ENCODE measurements around the gene GRM4.

GRM4 gene

DNA sequence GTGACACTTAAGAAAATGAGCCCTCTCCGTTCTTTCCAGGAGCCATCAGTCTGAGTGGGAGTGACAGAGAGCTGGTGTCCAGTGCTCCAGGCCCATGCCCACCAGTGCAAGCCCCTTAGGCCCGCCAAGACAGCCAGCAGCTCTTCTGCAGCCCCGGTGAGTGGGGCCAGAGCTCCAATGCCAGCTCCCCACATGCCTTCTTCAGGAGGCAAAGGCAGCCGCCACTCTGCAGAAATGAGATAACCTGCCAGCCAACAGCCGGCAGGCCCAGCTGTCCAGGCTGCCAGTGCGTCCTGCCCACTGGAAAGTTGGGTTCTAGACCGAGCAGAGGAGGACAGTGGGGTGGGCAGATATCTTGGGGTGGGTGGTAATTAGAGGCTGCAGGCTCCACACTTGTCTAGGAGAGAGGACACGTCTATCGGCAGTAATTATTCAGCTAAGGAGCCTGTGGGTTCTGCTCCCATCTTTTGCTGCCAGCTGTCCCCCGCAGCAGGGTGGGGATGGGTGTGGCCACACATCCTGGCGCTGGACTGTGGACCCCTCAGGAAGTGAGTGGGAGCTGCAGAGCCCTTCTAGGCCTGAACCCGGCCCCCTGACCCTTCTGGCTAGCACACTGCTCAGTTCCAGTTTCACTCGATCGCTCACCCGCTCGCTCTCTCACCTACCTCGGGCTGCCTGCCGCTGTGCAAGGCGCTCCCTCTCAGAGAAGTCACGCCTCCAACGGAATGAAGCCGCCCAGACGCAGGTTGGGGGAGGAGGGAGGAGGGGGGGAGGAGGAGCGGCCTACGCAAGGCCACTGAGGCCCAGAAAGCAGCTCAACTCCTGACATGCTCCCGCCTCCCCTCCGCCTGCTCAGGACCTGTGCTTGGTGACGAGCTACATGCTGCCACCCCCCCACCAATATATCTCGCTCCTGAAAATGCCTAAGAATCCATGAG is 3.6 kb downstream of the GRM4 start:
- DNase-seq (ENCODE audit: low read depth in 2 of 2), result no peak

DNA sequence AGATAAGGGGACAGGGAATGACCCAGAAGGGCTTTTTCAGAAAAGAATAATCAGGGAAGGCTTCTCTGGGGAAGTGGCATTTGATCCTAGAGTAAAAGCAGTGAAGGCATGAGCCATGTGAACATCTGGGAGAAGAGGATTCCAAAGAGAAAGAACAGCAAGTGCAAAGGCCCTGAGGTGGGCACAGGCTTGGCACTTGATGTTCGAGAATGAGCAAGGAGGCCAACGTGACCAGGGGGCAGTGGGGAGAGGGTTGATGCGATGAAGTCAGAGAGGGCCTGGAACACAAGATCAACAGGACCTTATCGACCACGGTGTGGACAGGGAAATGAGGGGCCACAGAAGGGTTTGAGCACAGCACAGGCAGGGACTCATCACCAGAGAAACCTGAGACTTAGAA is 5.8 kb downstream of the GRM4 start:
- no peak for DNase-seq (ENCODE audit: low read depth in 2 of 2)

DNA sequence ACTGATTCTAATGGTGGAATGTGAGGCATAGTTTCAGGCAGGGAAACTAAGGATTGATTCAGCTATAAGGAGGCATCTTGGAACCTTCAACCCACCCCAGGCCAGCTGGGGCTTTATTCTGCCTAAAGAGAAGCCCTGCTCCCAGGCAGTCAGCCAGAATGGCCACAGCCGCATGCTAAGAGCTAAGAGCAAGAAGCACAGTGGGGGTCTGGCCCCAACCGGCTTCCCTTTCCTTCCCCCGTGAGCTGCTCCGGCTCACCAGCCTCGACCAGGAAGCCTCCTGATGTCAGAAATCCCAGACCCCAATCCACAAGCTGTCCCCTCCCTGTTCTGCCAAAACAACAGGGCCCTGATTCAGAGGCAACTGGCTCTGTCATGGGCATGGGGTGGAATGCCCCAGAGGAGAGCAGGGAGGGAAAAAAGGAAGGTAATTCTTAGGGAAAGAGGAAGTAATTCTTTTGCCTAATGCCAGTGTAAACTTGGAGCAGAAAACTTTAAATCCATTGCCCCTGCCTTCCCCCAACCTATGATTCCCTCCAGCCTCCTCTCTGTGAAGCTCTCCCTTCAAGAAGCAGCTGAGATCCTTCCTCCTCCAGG is 6.9 kb downstream of the GRM4 start:
- DNase-seq (ENCODE audit: low read depth in 2 of 2), result no peak

DNA sequence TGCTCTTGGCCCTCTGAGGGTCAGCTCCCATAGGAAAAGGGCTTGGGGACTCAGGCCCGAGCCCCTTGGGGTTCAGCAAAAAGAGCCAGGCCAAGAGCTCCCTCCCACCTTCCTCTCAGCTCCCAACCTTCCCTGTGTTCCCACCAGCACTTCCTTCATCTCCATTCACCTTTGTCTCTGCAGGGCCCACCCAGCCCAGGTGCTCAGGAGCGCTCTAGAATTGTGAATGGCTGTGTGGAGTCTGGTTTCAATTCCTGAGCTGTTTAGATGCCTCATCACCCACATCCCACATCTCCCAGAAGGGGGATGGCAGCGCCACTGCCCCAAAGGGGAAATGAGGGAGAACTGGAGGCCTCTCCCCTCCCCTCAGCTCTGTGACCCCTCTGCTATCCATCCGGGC is 7.7 kb downstream of the GRM4 start:
- no peak for DNase-seq (ENCODE audit: low read depth in 2 of 2)

DNA sequence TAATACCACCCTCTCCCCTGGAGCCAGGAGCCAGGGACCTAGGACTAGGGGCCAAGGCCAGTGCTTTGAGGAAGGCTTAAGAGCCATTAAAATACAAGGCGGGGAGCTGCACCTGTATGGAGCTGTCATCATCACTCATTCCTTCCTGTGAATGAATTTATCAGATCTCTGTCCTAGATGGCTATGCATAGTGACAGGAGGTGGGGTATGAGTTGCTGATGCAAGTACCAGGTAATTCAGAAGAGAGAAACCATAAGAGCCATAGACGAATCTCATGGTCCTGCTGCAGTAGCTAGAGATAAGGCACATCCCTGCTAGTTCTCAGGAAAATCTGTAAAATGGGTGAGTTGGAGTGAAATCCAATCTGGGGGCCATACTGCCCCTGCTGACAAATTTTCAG is 10.3 kb downstream of the GRM4 start:
- no peak for DNase-seq (ENCODE audit: low read depth in 2 of 2)

DNA sequence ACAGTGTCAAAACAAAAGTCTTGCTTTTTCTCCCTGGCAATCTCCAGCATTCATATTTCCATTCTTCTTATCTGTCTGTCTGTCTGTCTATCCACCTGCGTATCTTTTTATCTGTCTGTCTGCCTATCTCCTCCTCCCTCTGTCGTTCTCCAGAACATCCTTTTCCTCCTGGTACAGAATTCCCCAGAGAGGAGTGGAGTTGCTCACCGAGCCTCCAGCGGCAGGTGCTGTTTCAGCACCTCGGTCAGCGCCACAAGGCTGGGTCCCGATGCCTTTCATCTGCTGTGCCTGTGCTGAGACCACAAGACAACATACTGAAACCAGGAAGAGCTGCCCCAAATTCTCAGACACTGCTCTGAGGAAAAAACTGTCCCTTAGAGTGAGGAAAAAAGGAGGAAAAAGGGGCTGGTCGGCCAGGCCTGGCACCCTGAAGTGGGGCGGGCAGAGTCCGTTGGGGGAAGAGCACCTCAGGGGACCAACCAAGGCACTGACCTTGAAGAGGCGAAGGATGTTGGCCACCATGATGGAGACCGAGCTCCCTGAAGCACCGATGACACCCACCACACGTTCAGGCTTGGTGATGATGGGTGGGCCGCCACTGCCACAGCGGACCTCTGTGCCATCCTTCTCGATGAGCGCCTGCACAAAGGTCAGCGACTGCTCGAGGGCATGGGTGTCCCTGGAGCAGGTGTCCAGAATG is 13.3 kb downstream of the GRM4 start:
- DNase-seq (ENCODE audit: low read depth in 2 of 2), result no peak

DNA sequence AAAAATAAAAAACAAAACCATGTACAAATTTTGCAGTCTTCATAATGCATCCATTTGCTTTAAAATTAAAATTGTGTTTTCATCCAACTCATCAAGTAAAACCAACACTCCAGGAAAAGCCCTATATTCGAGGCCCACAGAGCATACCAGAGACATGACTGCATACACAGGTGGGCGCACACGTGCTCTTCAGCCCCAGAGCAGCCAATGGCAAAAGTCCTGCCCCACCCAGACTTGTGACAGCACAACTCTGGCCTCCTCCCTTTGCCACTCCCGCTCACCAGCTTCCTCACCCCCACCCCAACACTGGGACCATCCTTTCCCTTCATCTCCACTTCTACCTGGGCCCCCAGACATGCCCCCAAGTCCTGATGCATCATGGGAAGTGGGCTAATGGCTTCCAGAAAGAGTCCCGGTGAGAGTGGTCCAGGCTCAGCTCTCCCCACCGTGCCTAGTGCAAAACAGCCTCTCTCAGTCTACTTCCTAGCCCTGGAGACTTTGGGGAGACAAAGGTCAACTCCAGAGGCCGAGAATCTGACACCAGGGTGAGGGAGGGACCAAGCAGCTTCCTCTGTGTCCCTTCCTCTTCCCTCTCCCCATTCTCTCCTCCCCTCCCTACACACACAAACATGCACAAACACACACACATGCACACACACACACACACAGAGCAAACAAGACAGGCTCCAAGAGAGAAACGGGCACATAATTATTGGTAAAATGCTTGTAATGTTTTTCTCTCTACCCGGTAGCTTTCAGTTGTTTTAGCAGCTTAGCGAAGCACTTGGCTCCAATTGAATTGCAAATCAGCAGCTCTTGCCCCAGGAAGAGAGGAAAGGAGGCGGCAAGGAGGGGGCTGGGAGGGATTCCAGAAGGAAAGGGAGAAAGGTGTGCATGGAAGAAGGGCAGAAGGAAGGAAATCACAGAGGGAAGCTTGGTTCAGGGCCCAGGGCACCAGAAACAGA is 14.3 kb downstream of the GRM4 start:
- DNase-seq (ENCODE audit: low read depth in 2 of 2), result no peak

DNA sequence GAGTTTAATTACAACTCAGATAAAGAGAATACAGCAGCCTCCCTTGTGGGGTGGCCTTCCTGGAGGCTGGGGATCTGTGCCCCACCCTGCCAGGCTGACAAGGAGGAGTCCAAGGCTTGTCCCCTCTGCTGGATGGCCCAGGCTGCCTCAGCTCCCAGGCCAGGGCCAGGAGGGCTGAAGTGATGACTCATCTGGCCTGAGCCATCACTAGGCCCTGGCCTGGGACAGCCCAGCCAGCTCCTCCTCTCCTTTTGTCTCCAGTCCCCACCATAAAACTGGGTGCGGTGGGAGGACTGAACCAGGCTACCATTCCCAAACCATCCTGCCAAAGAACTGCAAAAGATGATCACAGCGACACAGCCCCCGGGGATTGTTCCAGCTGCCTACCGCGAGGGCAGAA is 15.0 kb downstream of the GRM4 start:
- DNase-seq (ENCODE audit: low read depth in 2 of 2), result no peak

DNA sequence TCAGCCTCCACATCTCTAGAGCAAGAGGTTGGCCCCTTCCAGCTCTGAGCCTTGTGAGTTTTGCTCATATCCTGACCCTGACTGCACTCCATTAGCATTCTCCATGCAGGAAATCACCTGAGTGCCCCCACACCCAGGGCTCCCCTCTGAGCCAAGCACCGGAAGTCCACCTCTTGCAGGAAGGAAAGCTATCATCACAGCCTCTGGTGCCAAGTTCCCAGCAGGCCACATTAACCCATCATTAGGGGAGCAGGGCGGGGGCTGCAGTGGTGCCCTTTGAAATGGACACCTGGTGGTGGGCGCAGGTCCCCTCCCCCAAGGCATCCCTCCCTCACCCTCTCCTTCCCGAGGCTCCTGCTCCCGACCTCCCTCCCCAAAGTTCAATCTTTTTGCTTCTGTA is 16.1 kb downstream of the GRM4 start:
- no peak for DNase-seq (ENCODE audit: low read depth in 2 of 2)

DNA sequence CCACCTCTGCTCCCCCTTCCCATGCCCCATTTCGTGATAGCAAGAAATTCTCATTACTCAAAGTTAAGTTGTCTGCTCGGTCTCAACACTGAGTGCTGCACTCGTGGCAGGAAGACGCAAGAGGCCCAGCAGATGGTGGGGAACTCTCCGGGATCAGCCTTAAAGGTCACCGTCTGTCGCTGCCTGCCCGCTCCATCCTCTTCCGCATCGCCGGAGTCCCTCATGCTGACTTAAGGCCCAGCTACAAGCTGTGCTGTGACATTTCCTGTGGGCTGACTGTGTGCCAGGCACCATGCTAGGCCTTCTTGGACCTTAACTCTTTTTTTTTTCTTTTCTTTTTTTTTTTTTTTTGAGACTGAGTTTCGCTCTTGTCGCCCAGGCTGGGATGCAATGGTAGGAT is 17.8 kb downstream of the GRM4 start:
- DNase-seq (ENCODE audit: low read depth in 2 of 2), result no peak

DNA sequence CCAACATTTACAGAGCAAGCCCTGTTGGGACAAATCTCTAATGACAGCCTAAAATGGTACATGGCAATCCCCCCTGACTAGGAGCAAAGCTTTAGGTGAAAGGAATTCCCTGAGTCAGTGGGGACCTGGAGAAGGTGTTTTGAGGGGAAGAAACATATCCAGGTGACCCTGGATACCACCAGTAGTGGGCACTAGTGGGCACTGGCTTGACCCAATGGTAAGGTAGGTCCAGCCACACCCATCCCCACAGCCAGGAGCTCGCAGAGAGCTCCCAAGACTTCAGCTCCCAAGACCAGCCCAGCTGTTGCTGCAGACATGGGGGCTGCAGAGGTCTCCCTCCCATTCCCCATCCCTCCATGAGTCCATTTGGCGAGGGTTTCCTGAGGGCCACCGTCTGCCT is 19.5 kb downstream of the GRM4 start:
- no peak for DNase-seq (ENCODE audit: low read depth in 2 of 2)

DNA sequence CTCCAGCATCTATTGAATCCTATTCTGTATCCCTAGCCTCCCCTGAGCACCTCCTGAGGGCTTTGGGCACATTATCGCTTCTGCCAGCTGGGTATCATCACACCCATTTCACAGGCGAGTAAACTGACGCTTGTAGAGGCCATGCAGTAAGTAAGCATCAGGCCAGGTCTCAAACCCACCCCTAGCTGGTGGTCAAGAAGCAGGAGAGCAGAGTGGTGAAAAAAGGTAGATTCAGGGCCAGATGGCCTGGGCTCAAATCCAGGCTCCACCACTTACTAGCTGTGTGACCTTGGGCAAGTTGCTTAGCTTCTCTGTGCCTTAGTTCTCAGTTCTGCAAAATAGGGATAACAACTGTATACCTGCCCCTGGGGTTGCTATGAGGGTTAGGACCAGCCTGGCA is 19.9 kb downstream of the GRM4 start:
- no peak for DNase-seq (ENCODE audit: low read depth in 2 of 2)

DNA sequence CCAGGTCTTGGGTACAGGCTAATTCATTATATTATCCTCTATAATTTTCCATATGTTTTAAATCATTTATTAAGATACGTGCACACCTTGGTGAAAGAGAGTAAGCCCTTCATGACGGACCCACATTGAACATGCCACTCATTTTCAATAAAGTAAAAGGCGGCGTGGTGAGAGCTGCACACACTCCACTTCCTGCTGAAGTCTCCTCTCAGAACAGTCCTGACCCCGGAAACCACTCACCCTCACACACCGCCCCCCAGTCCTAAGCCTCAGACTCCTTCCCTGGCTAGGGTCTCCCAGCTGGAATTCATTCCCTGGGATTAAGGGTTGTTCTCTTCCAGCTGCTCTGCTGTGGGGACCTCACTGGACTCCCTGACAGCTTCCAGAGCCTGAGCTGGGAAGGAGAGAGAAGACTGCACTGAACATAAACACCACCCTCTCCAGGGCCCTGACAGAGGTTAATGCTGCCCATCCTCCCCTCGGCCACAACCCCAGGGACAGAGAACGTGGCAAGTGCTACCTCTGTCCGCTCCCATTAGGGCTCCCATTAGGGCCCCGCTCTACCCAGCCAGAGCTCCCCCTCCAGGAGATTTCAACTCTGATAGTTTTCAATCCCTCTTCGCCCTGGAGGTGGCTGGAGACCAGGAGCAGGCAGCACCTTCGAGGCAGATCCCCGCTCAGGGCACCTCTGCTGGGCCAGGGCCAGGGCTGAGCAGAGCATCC is 24.8 kb downstream of the GRM4 start:
- DNase-seq (ENCODE audit: low read depth in 2 of 2), result no peak

DNA sequence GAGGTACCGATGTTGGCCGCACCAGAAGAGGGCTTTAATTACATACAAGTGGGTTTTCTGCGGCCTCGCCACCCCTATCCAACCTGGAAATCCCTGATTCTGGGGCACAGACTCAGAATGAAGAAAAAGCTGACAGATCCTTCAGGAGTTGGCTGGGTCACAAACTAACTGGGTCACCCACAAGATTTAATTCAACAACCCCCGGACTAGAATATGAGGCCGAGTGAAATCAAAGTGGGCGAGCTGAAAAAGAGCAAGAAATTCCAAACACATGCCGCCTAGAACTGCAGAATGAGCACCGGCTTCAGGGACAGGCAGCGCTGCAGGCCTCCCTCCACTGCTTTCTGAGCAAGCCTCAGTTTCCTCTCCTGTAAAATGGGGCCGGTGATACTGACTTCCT is 30.0 kb downstream of the GRM4 start:
- no peak for DNase-seq (ENCODE audit: low read depth in 2 of 2)

DNA sequence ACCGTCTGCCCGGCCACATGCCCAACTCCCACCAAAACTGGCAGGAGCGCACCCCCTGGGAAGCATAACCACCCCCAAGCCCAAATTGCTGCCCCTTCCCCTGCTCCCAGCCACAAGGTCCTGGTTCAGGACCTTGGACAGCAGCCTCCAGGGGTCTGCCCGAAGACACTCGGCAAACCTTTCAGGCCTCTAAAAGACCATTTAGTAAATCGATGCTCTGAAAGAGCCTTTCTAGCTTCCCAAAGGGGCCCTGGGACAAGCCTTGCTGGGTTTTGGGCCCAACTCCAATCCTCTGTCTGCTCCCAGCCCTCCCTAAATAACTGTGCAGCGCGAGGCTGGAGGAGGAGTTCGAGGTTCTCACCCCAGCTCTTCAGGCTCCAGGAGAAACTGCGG is 30.5 kb downstream of the GRM4 start:
- DNase-seq (ENCODE audit: low read depth in 2 of 2), result no peak

DNA sequence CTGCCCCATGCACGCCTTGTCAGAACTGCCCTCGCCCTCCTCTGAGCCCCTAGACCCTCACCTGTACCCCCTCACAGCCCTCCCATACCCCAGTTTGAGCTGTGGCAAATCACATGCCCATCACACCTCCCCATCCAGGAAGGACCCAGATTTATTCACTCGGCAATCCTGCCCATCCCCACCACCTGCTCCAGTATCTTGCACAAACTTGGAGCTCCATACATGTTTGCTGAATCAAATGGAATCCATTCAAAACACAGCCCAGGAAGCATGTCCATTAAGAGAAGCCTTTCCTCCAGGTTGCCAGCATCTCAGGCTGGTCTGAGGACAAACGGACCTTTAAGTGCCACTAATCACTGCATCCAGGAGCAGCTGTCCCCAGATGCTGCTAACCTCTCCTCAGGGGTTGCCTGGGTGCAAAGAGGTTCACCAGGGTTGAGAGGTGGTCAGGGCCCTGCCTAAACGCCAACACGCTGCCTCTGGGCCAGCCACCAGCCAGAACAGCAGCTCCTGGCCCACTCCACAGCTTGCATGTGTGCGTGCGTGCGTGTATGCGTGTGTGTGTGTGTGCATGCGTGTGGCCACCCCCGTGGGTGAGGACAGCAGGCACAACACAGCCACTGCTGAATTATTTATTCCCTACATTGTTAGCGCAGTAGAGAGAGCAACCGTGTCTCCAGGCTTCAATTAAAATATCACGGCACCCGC is 31.0 kb downstream of the GRM4 start:
- DNase-seq (ENCODE audit: low read depth in 2 of 2), result no peak

DNA sequence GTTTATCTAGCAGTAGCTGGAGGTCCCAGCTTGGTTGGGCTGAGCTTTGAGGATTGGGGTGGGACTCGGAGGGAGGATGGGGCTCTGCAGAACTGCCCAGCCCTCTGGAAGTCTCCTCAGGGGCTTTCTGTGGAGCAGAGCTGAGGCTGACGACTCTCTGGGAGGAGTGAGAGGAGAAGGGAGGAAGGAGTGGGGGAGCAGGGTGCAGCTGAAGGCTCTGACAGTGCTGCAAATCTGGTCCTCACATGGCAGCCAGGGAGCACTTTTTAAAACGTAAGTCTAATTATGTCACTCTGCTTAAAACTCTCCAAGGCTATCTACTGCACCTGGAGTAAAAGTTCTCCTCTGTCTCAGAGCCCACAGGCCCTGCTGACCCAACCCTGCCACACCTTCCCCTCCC is 32.4 kb downstream of the GRM4 start:
- no peak for DNase-seq (ENCODE audit: low read depth in 2 of 2)

DNA sequence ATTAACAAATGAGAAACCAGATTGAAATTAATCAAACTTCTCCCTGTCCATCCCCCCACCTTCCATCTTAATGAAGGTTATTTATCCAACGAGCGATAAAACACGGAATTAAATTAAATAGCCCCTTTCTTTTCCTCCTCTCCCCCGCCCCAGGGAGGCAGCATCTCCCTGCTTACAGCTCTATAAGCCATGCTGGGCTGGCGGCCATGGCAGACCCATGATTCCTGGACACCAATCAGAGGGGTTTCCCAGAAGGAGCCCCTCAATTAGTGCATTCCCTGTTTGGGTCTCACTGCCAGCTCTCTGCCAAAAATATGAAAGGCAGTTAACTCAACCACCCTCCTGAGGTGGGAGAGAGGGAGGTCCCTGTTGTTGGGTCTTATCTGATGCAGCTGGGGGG is 33.8 kb downstream of the GRM4 start:
- no peak for DNase-seq (ENCODE audit: low read depth in 2 of 2)

DNA sequence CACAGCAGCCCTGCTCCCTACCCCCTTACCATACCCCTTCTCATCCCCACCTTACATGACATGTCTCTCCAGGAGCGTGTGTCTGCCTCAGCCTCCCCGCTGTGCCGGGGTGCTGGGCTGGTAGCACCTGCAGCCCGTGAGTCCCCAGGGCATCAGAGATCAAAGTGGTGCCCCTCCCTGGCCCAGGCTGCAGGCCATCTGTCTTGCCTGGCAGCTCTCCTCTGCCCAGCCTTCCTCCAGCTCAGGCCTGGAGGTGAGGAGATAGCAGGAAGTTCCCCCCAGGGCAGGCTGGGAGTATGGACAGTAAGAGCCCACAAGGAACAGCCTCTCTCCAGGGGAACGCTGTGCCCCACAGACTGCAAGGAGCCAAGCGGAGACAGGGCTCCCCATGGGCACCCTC is 35.3 kb downstream of the GRM4 start:
- no peak for DNase-seq (ENCODE audit: low read depth in 2 of 2)

DNA sequence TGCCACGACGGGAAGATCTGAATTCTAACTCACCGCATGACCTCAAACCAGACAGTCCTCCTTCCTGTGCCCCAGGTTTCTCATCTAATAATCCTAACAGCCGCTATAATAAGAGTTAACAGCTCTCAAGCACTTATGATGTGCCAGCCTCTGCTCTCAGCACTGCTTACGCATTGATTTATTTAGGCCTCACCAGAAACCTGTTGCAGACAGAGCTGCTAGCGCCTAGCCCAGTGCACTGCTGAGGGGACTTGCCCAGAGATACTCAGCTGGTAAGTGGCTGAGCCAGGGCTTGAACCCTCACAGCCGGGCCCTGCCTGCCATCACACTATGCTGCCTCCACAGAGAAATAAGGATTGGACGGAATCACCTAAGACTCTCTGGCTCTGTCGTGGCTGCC is 37.7 kb downstream of the GRM4 start:
- DNase-seq (ENCODE audit: low read depth in 2 of 2), result no peak

Data from fibroblast of skin of left biceps (primary cell).